ENCODE measurements around the gene PLCD1. TPM values are rescaled to one million over a fixed set of nuclear protein-coding genes. Genes with fewer than 3 reads are reported as not detected.

The PLCD1 gene

DNA sequence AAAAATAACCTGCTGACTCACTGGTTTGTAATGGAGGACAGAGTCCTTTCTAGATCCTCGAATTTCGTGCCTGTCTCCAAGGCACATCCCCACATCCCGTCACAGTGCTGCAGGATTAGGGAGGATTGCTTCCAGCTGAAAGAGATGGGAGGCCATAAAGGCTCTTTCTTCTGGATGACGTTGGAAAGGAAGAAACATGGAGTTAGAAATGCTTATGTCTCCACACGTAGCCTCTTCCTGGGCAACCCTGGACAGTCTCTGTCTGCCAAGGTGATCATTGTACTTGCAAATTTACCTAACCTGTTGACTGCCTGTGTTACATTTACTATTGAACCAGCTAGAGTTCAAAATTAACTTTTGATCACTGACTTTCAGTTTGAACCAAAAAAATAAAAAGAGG is 66.4 kb downstream of the PLCD1 start:
- Histone ChIP-seq H3K23ac (ENCODE audit: low read depth, low read length, poor library complexity) (no peak overlapping the region), H2AFZ (ENCODE audit: low read length) (no peak overlapping the region), H3K18ac (ENCODE audit: low read length) (no peak overlapping the region), H3K27me3 (ENCODE audit: control insufficient read depth in 3 of 3, insufficient read depth in 3 of 3, low read depth in 1 of 3, low read length in 3 of 3) (no peaks in the 10 kb centered on the region), H2AK5ac (ENCODE audit: low read depth, low read length) (no peak overlapping the region), H3K4ac (ENCODE audit: low read length) (no peak overlapping the region), H3K79me1 (ENCODE audit: low read depth, low read length) (no peaks in the 10 kb centered on the region), H3K4me3 (ENCODE audit: low read length in 2 of 2) (no peak overlapping the region), H2BK5ac (ENCODE audit: low read length) (no peak overlapping the region), H3K4me2 (ENCODE audit: insufficient read depth, low read length, poor library complexity, severe bottlenecking) (no peak overlapping the region), H3K36me3 (replicated peaks in 1 of 2; ENCODE audit: control insufficient read depth in 2 of 2, insufficient read depth in 2 of 2, low read length in 2 of 2) (peaks cover 3 to 8% of the 10 kb centered on the region in 2 donors), H3K27ac (replicated peaks; ENCODE audit: low read length) (no peak overlapping the region), H2BK12ac (ENCODE audit: low read length) (no peak overlapping the region), H3K14ac (ENCODE audit: low read length) (no peak overlapping the region), H3K9me3 (replicated peaks in 1 of 2; ENCODE audit: control insufficient read depth in 2 of 2, insufficient read depth in 1 of 2, low read depth in 1 of 2, low read length in 2 of 2) (no peaks in the 10 kb centered on the region), H4K91ac (ENCODE audit: low read depth, low read length, poor library complexity) (no peak overlapping the region), H3K9ac (ENCODE audit: low read depth, low read length, poor library complexity) (no peak overlapping the region), H3K4me1 (ENCODE audit: control insufficient read depth in 2 of 2, insufficient read depth in 1 of 2, low read depth in 1 of 2, low read length in 2 of 2) (peaks cover 0 to 5% of the 10 kb centered on the region in 2 donors), H2BK15ac (ENCODE audit: low read length) (no peak overlapping the region), H2BK120ac (ENCODE audit: low read depth, low read length) (no peak overlapping the region), H4K8ac (ENCODE audit: low read depth, low read length) (no peak overlapping the region)
- no peak for DNase-seq (ENCODE audit: low spot score)
- WGBS, 2 donors (ENCODE audit: extremely low coverage in 2 of 2, insufficient read length in 2 of 2, insufficient replicate concordance in 1 of 2): no CpG with 5 or more reads among the region's 5 CpGs

DNA sequence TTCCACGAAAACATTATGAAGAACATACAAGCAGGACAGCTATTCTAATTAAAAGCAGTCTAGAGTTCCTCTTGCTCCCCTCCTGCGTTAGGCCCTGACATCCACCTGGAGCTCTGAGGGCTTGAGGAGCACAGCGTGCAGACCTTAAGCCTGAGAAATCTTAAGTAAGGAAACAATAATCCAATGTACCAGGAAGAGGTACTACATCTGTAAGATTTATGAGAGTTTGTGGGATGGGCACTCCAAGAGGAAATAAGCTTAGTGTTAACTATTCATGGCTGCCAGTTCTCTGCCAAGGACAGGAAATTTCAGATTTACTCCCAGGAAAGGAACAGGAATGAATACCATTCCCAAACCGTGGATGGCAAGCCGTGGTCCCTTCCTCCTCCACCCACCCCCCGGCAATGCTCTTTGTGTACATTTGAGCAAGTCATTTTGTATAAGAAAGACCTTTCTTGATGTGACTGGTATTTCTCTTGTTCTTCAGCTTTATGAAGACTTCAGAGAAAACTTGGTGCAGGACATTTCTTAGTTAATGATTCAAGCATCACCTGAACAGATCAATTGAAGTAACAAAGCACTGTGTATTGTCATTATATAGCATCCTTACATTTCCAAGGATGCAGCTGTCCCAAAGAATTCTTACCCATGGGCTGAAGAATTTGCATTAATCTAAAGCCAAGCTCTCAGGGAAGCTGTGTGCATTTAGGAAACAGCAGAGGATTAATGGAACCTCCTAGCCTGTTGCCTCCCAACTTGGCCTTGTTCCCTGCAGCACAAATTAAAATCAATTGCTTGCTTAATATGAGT is 67.6 kb downstream of the PLCD1 start:
- no peak for DNase-seq (ENCODE audit: low spot score)
- Histone ChIP-seq H3K4me1 (ENCODE audit: control insufficient read depth in 2 of 2, insufficient read depth in 1 of 2, low read depth in 1 of 2, low read length in 2 of 2) (peaks cover 4 to 5% of the 10 kb centered on the region in 2 donors), H3K4me3 (ENCODE audit: low read length in 2 of 2) (no peak overlapping the region), H3K14ac (ENCODE audit: low read length) (no peak overlapping the region), H3K27me3 (ENCODE audit: control insufficient read depth in 3 of 3, insufficient read depth in 3 of 3, low read depth in 1 of 3, low read length in 3 of 3) (no peaks in the 10 kb centered on the region), H2BK120ac (ENCODE audit: low read depth, low read length) (no peak overlapping the region), H2BK12ac (ENCODE audit: low read length) (no peak overlapping the region), H3K36me3 (replicated peaks in 1 of 2; ENCODE audit: control insufficient read depth in 2 of 2, insufficient read depth in 2 of 2, low read length in 2 of 2) (peaks cover 3 to 6% of the 10 kb centered on the region in 2 donors), H3K27ac (replicated peaks; ENCODE audit: low read length) (no peak overlapping the region), H4K91ac (ENCODE audit: low read depth, low read length, poor library complexity) (no peak overlapping the region), H4K8ac (ENCODE audit: low read depth, low read length) (no peak overlapping the region), H2BK5ac (ENCODE audit: low read length) (no peak overlapping the region), H2AFZ (ENCODE audit: low read length) (no peak overlapping the region), H3K4ac (ENCODE audit: low read length) (no peak overlapping the region), H3K4me2 (ENCODE audit: insufficient read depth, low read length, poor library complexity, severe bottlenecking) (no peak overlapping the region), H3K18ac (ENCODE audit: low read length) (no peak overlapping the region), H3K9me3 (replicated peaks in 1 of 2; ENCODE audit: control insufficient read depth in 2 of 2, insufficient read depth in 1 of 2, low read depth in 1 of 2, low read length in 2 of 2) (no peaks in the 10 kb centered on the region), H2AK5ac (ENCODE audit: low read depth, low read length) (no peak overlapping the region), H3K9ac (ENCODE audit: low read depth, low read length, poor library complexity) (no peak overlapping the region), H2BK15ac (ENCODE audit: low read length) (no peak overlapping the region), H3K79me1 (ENCODE audit: low read depth, low read length) (no peaks in the 10 kb centered on the region), H3K23ac (ENCODE audit: low read depth, low read length, poor library complexity) (no peak overlapping the region)
- no CpG with 5 or more reads among the region's 6 CpGs for WGBS, 2 donors (ENCODE audit: extremely low coverage in 2 of 2, insufficient read length in 2 of 2, insufficient replicate concordance in 1 of 2)

DNA sequence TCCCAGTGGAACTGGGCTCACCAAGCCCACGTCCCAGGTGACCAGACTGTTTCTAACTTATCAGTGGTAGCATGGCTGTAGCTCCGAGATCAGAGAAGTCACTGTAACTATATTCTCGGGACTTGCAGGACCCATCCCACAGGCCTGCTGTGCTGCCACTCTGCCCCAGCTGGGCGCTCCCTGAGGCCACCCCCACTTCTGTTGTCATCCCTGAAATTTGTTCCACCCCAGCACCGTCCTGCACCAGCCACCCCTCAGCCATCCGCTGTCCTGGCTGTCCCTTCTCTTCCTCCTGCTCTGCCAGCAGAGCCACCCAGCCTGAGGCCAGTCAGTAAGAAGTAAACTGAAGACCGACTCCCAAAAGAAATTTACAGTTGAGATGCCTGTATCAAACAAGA is 71.9 kb downstream of the PLCD1 start:
- H3K27ac ChIP-seq (replicated peaks; ENCODE audit: low read length): no peak overlapping the region
- H3K14ac ChIP-seq (ENCODE audit: low read length): no peak overlapping the region
- peak overlapping the region in 1 of 2 donors; percentile 66 for H3K4me3 ChIP-seq (ENCODE audit: low read length in 2 of 2)

More for the DNA sequence above, 71.9 kb downstream of the PLCD1 start:
- Histone ChIP-seq H3K23ac (ENCODE audit: low read depth, low read length, poor library complexity) (no peak overlapping the region), H3K9ac (ENCODE audit: low read depth, low read length, poor library complexity) (no peak overlapping the region), H2BK120ac (ENCODE audit: low read depth, low read length) (no peak overlapping the region), H3K9me3 (replicated peaks in 1 of 2; ENCODE audit: control insufficient read depth in 2 of 2, insufficient read depth in 1 of 2, low read depth in 1 of 2, low read length in 2 of 2) (peaks cover 0 to 5% of the 10 kb centered on the region in 2 donors), H3K36me3 (replicated peaks in 1 of 2; ENCODE audit: control insufficient read depth in 2 of 2, insufficient read depth in 2 of 2, low read length in 2 of 2) (peaks cover 4 to 18% of the 10 kb centered on the region in 2 donors), H2BK15ac (ENCODE audit: low read length) (no peak overlapping the region), H3K27me3 (ENCODE audit: control insufficient read depth in 3 of 3, insufficient read depth in 3 of 3, low read depth in 1 of 3, low read length in 3 of 3) (no peaks in the 10 kb centered on the region), H3K4me2 (ENCODE audit: insufficient read depth, low read length, poor library complexity, severe bottlenecking) (no peak overlapping the region), H2AFZ (ENCODE audit: low read length) (no peak overlapping the region), H3K18ac (ENCODE audit: low read length) (no peak overlapping the region), H2BK12ac (ENCODE audit: low read length) (no peak overlapping the region), H4K91ac (ENCODE audit: low read depth, low read length, poor library complexity) (no peak overlapping the region), H2AK5ac (ENCODE audit: low read depth, low read length) (no peak overlapping the region), H4K8ac (ENCODE audit: low read depth, low read length) (no peak overlapping the region), H3K4me1 (ENCODE audit: control insufficient read depth in 2 of 2, insufficient read depth in 1 of 2, low read depth in 1 of 2, low read length in 2 of 2) (peaks cover 4 to 12% of the 10 kb centered on the region in 2 donors), H3K79me1 (ENCODE audit: low read depth, low read length) (peaks cover 4% of the 10 kb centered on the region), H2BK5ac (ENCODE audit: low read length) (no peak overlapping the region), H3K4ac (ENCODE audit: low read length) (no peak overlapping the region)
- no peak for DNase-seq (ENCODE audit: low spot score)
- WGBS, 2 donors (ENCODE audit: extremely low coverage in 2 of 2, insufficient read length in 2 of 2, insufficient replicate concordance in 1 of 2): no CpG with 5 or more reads among the region's 7 CpGs

Small RNAs within 50 kb of the gene (small RNA-seq; reads per million reads assigned to genes)
- gene MIR26A1 (ENCODE audit: insufficient read depth) (36.7 reads per million, percentile 90 among the genes with 10 or more reads in this experiment), gene RF00019 (ENCODE audit: insufficient read depth) (not detected)
